Hepatocyte (in vitro differentiated cells): Measurements from ENCODE around the gene DOP1A. TPM values are rescaled to one million over a fixed set of nuclear protein-coding genes. Genes with fewer than 3 reads are reported as not detected.

Source experiments
- DNase-seq: peaks from one replicate; pipeline ENCODE4 v3.0.0-alpha.2; 2016; ENCODE audit warnings: low spot score
- H2AFZ ChIP-seq: fragments of 200-600 bp; sonication (generic); 2 replicates; pipeline ENCODE4 v1.6.0; 2016; ENCODE audit warnings: antibody characterized with exemption, mild to moderate bottlenecking
- H3K27ac ChIP-seq: fragments of 200-600 bp; sonication (generic); 2 replicates; pipeline ENCODE4 v1.5.1; 2016; ENCODE audit warnings: mild to moderate bottlenecking
- H3K27me3 ChIP-seq: fragments of 200-600 bp; sonication (generic); 2 replicates; pipeline ENCODE4 v1.6.1; 2016
- H3K36me3 ChIP-seq: fragments of 200-600 bp; sonication (generic); replicated peaks from 2 replicates; pipeline ENCODE4 v1.5.1; 2016; ENCODE audit warnings: low read depth; ENCODE audit not compliant: insufficient read depth
- H3K4me1 ChIP-seq: fragments of 200-600 bp; sonication (generic); 2 replicates; pipeline ENCODE4 v1.5.1; 2016; ENCODE audit warnings: mild to moderate bottlenecking, moderate library complexity; ENCODE audit not compliant: insufficient read depth
- H3K4me2 ChIP-seq: fragments of 200-600 bp; sonication (generic); 2 replicates; pipeline ENCODE4 v1.6.0; 2016
- H3K4me3 ChIP-seq: fragments of 200-600 bp; sonication (generic); 2 replicates; pipeline ENCODE4 v1.5.1; 2016; ENCODE audit warnings: mild to moderate bottlenecking
- H3K79me2 ChIP-seq: fragments of 200-600 bp; sonication (generic); 2 replicates; pipeline ENCODE4 v1.6.0; 2017; ENCODE audit warnings: mild to moderate bottlenecking
- H3K9me2 ChIP-seq: fragments of 200-600 bp; sonication (generic); replicated peaks from 2 replicates; pipeline ENCODE4 v1.6.0; 2017; ENCODE audit warnings: mild to moderate bottlenecking; ENCODE audit not compliant: insufficient read depth
- H3K9me3 ChIP-seq: fragments of 200-600 bp; sonication (generic); 2 replicates; pipeline ENCODE4 v1.5.1; 2016; ENCODE audit warnings: low read depth, mild to moderate bottlenecking
- H4K20me1 ChIP-seq: fragments of 200-600 bp; sonication (generic); 2 replicates; pipeline ENCODE4 v1.6.0; 2016; ENCODE audit warnings: mild to moderate bottlenecking; ENCODE audit not compliant: insufficient read depth, poor library complexity, severe bottlenecking
- CTCF ChIP-seq: fragments of 200-600 bp; sonication (generic); IDR thresholded peaks from 2 replicates; pipeline ENCODE4 v1.5.1; 2016; ENCODE audit warnings: antibody characterized with exemption, mild to moderate bottlenecking; ENCODE audit not compliant: poor library complexity
- EZH2 ChIP-seq: fragments of 200-600 bp; sonication (generic); IDR thresholded peaks from 2 replicates; pipeline ENCODE4 v1.6.1; 2016; ENCODE audit warnings: antibody characterized with exemption, mild to moderate bottlenecking, borderline replicate concordance
- EZH2phosphoT487 ChIP-seq: fragments of 200-600 bp; sonication (generic); IDR thresholded peaks from one replicate; pipeline ENCODE4 v1.6.1; 2018; ENCODE audit warnings: antibody characterized with exemption, mild to moderate bottlenecking, low read depth, moderate library complexity; ENCODE audit not compliant: unreplicated experiment, severe bottlenecking
- WGBS: methylation state at CpG from one replicate; pipeline ENCODE4 v1.1.6; 2016; ENCODE audit warnings: low lambda C conversion rate; ENCODE audit errors: missing lambda C conversion rate; 5-methylcytosine and 5-hydroxymethylcytosine counted together
- polyA plus RNA-seq: library from polyadenylated mRNA; unstranded; fragments of >200 nt; fragmentation: Nextera tagmentation; extraction: Ambion mirVana; gene quantifications from 2 replicates; pipeline ENCODE4 v1.2.1, GENCODE V29; 2016
- total RNA-seq: library from RNA; depleted of rRNA; stranded (reverse); fragments of >200 nt; gene quantifications from 2 replicates; pipeline ENCODE4 v1.2.3, GENCODE V29; 2014

Gene DOP1A, protein sequence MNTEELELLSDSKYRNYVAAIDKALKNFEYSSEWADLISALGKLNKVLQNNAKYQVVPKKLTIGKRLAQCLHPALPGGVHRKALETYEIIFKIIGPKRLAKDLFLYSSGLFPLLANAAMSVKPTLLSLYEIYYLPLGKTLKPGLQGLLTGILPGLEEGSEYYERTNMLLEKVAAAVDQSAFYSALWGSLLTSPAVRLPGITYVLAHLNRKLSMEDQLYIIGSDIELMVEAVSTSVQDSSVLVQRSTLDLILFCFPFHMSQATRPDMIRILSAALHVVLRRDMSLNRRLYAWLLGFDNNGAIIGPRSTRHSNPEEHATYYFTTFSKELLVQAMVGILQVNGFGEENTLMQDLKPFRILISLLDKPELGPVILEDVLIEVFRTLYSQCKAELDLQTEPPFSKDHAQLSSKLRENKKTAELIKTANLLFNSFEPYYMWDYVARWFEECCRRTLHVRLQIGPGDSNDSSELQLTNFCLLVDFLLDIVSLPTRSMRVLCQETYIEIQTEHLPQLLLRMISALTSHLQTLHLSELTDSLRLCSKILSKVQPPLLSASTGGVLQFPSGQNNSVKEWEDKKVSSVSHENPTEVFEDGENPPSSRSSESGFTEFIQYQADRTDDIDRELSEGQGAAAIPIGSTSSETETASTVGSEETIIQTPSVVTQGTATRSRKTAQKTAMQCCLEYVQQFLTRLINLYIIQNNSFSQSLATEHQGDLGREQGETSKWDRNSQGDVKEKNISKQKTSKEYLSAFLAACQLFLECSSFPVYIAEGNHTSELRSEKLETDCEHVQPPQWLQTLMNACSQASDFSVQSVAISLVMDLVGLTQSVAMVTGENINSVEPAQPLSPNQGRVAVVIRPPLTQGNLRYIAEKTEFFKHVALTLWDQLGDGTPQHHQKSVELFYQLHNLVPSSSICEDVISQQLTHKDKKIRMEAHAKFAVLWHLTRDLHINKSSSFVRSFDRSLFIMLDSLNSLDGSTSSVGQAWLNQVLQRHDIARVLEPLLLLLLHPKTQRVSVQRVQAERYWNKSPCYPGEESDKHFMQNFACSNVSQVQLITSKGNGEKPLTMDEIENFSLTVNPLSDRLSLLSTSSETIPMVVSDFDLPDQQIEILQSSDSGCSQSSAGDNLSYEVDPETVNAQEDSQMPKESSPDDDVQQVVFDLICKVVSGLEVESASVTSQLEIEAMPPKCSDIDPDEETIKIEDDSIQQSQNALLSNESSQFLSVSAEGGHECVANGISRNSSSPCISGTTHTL (N-terminal part only)
- 33.6 and 34.5 TPM in 2 replicates for total RNA-seq
- 3.6 and 4.8 TPM in 2 replicates for polyA plus RNA-seq

DNA sequence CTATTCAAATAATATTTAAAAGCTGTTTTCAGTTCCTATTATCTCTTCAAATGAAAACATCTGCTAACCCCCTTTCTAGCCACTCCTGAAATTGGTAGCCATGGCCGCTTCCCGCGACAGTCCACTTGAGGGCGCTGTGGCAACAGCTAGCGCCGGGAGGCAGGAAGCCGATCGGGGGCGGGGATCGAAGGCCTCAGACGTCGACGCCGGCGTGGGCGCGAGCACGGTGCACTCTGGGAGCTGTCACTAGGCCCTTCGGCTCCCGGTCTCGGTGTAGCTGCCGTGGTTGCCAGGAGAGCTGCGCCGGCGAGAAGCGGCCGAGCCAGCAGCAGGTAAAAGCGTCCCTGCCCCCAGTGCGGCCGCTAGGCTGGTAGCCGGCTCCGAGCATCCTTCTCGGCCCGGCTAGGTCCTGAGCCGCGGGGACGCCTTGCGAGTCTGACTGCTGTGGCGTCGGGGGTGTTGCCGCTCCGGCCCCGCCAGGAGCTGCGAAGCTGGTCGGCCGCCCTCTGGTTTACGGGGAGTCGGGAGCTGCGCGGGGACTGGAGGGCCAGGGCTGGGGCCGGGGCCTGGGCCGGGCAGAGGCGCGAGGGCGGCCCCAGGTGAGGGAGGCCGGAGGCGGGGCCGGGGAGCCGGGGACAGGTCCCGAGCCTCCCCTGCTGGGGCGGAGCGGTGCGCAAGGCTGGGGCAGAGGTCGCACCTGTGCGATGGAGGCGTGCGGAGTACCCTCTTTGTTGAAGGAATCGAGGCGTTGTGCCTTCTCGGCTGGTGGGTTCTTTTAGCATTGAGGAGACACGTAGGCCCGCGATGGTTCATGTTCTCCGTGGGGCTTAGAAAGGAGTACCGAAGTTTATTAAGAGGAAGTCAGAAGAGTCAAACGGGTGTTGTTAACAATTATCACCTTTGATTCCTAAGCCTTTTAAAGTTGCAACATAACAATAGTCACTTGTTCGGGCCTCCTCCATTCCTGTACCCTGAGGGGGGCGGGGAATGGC, at the start of gene DOP1A:
Gene DOP1A (plus strand): TSS at position 224 of the 992 bp plus-strand sequence. CDS start 29,307 bp downstream, outside the sequence.
- H2AFZ ChIP-seq, result peak within 1 kb of the TSS; percentile 86
- H3K4me3 ChIP-seq, result peak within 1 kb of the TSS; percentile 72
- H3K79me2 ChIP-seq, result peaks cover 58% of the 10 kb centered on the region
- no peaks in the 10 kb centered on the region for H3K36me3 ChIP-seq
- WGBS, result under 1% methylated on average over 73 of the region's 78 CpGs
- DNase-seq, result peak; percentile 98
- peak within 1 kb of the TSS; percentile 94 for H3K27ac ChIP-seq
- H3K4me2 ChIP-seq, result peak within 1 kb of the TSS; percentile 80
- H3K9me3 ChIP-seq, result no peaks in the 10 kb centered on the region
- H3K9me2 ChIP-seq, result no peaks in the 10 kb centered on the region
- peaks cover 9% of the 10 kb centered on the region for H3K4me1 ChIP-seq
- no peaks in the 10 kb centered on the region for H3K27me3 ChIP-seq
- no peak for TF ChIP-seq EZH2
- peak; percentile 99 for TF ChIP-seq CTCF
- no peak for TF ChIP-seq EZH2phosphoT487
- no peaks in the 10 kb centered on the region for H4K20me1 ChIP-seq

- H3K9me2 ChIP-seq, result no peaks in the 10 kb centered on the region
- no peaks in the 10 kb centered on the region for H3K9me3 ChIP-seq
- no peaks in the 10 kb centered on the region for H3K79me2 ChIP-seq
- DNase-seq, result no peak
- no peak overlapping the region for H2AFZ ChIP-seq
- TF ChIP-seq CTCF (no peak), EZH2phosphoT487 (no peak)
- H3K4me3 ChIP-seq, result no peak overlapping the region
- no peaks in the 10 kb centered on the region for H3K36me3 ChIP-seq
- 82% methylated on average over 4 of the region's 4 CpGs for WGBS
- H3K27ac ChIP-seq, result no peak overlapping the region
- no peak overlapping the region for H3K4me2 ChIP-seq
- H4K20me1 ChIP-seq, result no peaks in the 10 kb centered on the region
- H3K27me3 ChIP-seq, result no peaks in the 10 kb centered on the region
- no peaks in the 10 kb centered on the region for H3K4me1 ChIP-seq
Measured at GRCh38 chr6:83019741-83020140, 47.7 kb upstream of the DOP1A start.

- H2AFZ ChIP-seq, result no peak overlapping the region
- H3K4me1 ChIP-seq, result no peaks in the 10 kb centered on the region
- 100% methylated on average over 6 of the region's 6 CpGs for WGBS
- H3K9me2 ChIP-seq, result no peaks in the 10 kb centered on the region
- no peaks in the 10 kb centered on the region for H3K9me3 ChIP-seq
- no peaks in the 10 kb centered on the region for H3K27me3 ChIP-seq
- H3K4me2 ChIP-seq, result no peak overlapping the region
- H3K79me2 ChIP-seq, result no peaks in the 10 kb centered on the region
- H3K36me3 ChIP-seq, result no peaks in the 10 kb centered on the region
- H3K27ac ChIP-seq, result no peak overlapping the region
- TF ChIP-seq EZH2phosphoT487 (no peak), CTCF (no peak), EZH2 (no peak)
- no peak overlapping the region for H3K4me3 ChIP-seq
- no peaks in the 10 kb centered on the region for H4K20me1 ChIP-seq
- no peak for DNase-seq
Measured at GRCh38 chr6:83031689-83032088, 35.8 kb upstream of the DOP1A start.
